ENCODE data around the gene SNTG2.

- no peak for TF ChIP-seq CTCF (IDR thresholded peaks at IDR 0.05)
- no peak for TF ChIP-seq POLR2A (IDR thresholded peaks at IDR 0.05)
These were observed 64.2 kb downstream of the SNTG2 start for GRCh38 chr2:1014802-1015201.
